ENCODE data around the gene CAMSAP1. TPM values are rescaled to one million over a fixed set of nuclear protein-coding genes. Genes with fewer than 3 reads are reported as not detected.
A peak's percentile ranks its signal among the peaks of the same experiment; 100 is the strongest.

The CAMSAP1 gene
- total and polyA plus RNA-seq, 10 of the 15 experiments (the other 5 are each of a cell fraction or from before 2014, with no cell fraction given), result 1.4 to 24.7 (median 8.0) TPM

DNA sequence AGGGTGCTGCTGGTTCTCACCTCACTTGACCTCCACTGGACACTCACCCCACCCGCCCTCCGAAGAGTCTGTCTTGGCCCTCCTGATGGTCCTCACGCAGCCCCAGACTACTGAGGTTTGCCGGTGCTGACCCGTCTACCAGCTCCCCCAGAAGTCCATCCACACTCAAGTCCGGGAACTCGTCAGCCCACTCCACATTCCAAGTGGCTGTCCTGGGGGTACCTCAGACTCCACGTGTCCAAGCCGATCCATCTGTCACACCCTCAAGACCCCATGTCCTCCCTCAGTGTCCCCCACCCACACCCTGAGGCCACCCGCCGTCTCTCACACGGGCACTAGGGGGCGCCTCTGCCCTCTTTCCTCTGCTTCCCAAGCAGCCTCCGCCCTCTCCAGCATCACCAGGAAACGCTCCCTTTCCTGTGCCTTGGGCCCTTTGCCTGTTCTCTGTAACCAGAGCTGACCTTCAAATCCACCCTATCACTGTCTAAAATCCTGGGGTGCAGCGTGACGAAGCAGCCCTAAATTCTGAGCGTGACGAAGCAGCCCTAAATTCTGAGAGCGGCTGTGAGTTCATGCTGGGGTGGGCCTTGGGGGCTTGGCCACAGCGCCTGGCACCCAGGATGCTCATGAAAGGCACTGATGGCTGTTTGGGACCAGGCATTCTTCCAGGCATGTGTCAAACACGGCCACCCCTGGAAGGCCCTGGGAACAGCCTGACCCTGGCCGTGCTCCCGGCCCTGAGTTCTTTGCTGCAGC lies 109.7 kb downstream of the CAMSAP1 start (continued):
- TF ChIP-seq, protein P1, sequence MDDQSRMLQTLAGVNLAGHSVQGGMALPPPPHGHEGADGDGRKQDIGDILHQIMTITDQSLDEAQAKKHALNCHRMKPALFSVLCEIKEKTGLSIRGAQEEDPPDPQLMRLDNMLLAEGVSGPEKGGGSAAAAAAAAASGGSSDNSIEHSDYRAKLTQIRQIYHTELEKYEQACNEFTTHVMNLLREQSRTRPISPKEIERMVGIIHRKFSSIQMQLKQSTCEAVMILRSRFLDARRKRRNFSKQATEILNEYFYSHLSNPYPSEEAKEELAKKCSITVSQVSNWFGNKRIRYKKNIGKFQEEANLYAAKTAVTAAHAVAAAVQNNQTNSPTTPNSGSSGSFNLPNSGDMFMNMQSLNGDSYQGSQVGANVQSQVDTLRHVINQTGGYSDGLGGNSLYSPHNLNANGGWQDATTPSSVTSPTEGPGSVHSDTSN (IDR thresholded peaks at IDR 0.05; ENCODE audit: insufficient replicate concordance, low read depth, low read length), result no peak
- TF ChIP-seq ZNF622 (IDR thresholded peaks at IDR 0.05) (no peak), POLR2AphosphoS2 (IDR thresholded peaks at IDR 0.05; ENCODE audit: low read depth, low read length) (no peak), YBX1 (IDR thresholded peaks at IDR 0.05) (no peak), RAD21 (IDR thresholded peaks at IDR 0.05; ENCODE audit: insufficient read depth, low read depth, low read length) (peak; percentile 46), ETV6 (conservative IDR thresholded peaks at IDR 0.05 in 1 of 2, IDR thresholded peaks at IDR 0.05 in 1 of 2; ENCODE audit: borderline replicate concordance in 1 of 2, low read depth in 1 of 2) (no peak)
- TF ChIP-seq, protein P2, sequence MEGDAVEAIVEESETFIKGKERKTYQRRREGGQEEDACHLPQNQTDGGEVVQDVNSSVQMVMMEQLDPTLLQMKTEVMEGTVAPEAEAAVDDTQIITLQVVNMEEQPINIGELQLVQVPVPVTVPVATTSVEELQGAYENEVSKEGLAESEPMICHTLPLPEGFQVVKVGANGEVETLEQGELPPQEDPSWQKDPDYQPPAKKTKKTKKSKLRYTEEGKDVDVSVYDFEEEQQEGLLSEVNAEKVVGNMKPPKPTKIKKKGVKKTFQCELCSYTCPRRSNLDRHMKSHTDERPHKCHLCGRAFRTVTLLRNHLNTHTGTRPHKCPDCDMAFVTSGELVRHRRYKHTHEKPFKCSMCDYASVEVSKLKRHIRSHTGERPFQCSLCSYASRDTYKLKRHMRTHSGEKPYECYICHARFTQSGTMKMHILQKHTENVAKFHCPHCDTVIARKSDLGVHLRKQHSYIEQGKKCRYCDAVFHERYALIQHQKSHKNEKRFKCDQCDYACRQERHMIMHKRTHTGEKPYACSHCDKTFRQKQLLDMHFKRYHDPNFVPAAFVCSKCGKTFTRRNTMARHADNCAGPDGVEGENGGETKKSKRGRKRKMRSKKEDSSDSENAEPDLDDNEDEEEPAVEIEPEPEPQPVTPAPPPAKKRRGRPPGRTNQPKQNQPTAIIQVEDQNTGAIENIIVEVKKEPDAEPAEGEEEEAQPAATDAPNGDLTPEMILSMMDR (IDR thresholded peaks at IDR 0.05 in 2 of 3, conservative IDR thresholded peaks at IDR 0.05 in 1 of 3; ENCODE audit: control insufficient read depth in 2 of 3, extremely low read depth in 1 of 3, insufficient read depth in 1 of 3, low read depth in 3 of 3, low read length in 3 of 3), result peak; percentile 42 to 76 (median 66)
